Mesenchymal stem cell (in vitro differentiated cells and primary cell): Measurements from ENCODE around the gene KCNH1.
A peak's percentile ranks its signal among the peaks of the same experiment; 100 is the strongest.

Source experiments
- DNase-seq: peaks from one replicate; pipeline ENCODE4 v3.0.0-alpha.2; 2013
- H2AFZ ChIP-seq: one replicate; pipeline ENCODE4 v1.6.1; 2013; ENCODE audit warnings: low read depth, mild to moderate bottlenecking, control low read depth, inconsistent platforms, low read length, moderate library complexity
- H2AK5ac ChIP-seq: 2 replicates; pipeline ENCODE4 v1.6.1; 2013; ENCODE audit warnings: low read length, moderate library complexity, mild to moderate bottlenecking, inconsistent platforms; ENCODE audit not compliant: severe bottlenecking
- H2BK120ac ChIP-seq: one replicate; pipeline ENCODE4 v1.6.1; 2013; ENCODE audit warnings: low read depth, mild to moderate bottlenecking, inconsistent platforms, low read length, moderate library complexity
- H2BK12ac ChIP-seq, 2 experiments: one replicate each; pipeline ENCODE4 v1.6.1; 2013; ENCODE audit warnings: inconsistent platforms in 2 of 2, low read length in 2 of 2, mild to moderate bottlenecking in 2 of 2, moderate library complexity in 2 of 2, control low read depth in 1 of 2
- H2BK15ac ChIP-seq: one replicate; pipeline ENCODE4 v1.6.1; 2013; ENCODE audit warnings: mild to moderate bottlenecking, low read depth, inconsistent platforms; ENCODE audit not compliant: poor library complexity, severe bottlenecking
- H2BK5ac ChIP-seq: 2 replicates; pipeline ENCODE4 v1.6.1; 2013; ENCODE audit warnings: low read depth, mild to moderate bottlenecking, low read length, control low read depth, inconsistent platforms; ENCODE audit not compliant: poor library complexity, severe bottlenecking
- H3K14ac ChIP-seq, 2 experiments: one replicate each; pipeline ENCODE4 v1.6.1; 2013; ENCODE audit warnings: inconsistent platforms in 2 of 2, low read length in 2 of 2, control low read depth in 1 of 2, mild to moderate bottlenecking in 1 of 2, moderate library complexity in 1 of 2
- H3K18ac ChIP-seq, 2 experiments: one replicate each; pipeline ENCODE4 v1.6.1; 2013; ENCODE audit warnings: inconsistent platforms in 2 of 2, low read length in 2 of 2, control low read depth in 1 of 2, low read depth in 1 of 2, mild to moderate bottlenecking in 1 of 2
- H3K23ac ChIP-seq, 2 experiments: one replicate each; pipeline ENCODE4 v1.6.1; 2013; ENCODE audit warnings: inconsistent platforms in 2 of 2, low read length in 2 of 2, mild to moderate bottlenecking in 2 of 2, moderate library complexity in 2 of 2, control low read depth in 1 of 2
- H3K27ac ChIP-seq: 2 replicates; pipeline ENCODE4 v1.5.1; 2013; ENCODE audit warnings: mild to moderate bottlenecking, moderate library complexity, low read length, control low read depth, inconsistent platforms; ENCODE audit not compliant: poor library complexity, severe bottlenecking
- H3K27me3 ChIP-seq, 2 experiments: 2 replicates each; pipeline versions ENCODE4 v1.6.1 to v1.7.0; 2013; ENCODE audit warnings: low read length in 2 of 2, mild to moderate bottlenecking in 2 of 2, moderate library complexity in 2 of 2, control low read depth in 1 of 2, inconsistent platforms in 1 of 2; ENCODE audit not compliant: control insufficient read depth in 1 of 2, insufficient read depth in 1 of 2
- H3K36me3 ChIP-seq, 2 experiments: 2 replicates each; pipeline versions ENCODE4 v1.6.1 to v1.7.0; 2013; ENCODE audit warnings: low read length in 2 of 2, control low read depth in 1 of 2, inconsistent platforms in 1 of 2, low read depth in 1 of 2, mild to moderate bottlenecking in 1 of 2; ENCODE audit not compliant: insufficient read depth in 2 of 2, control insufficient read depth in 1 of 2
- H3K4ac ChIP-seq, 2 experiments: one replicate each; pipeline ENCODE4 v1.6.1; 2013; ENCODE audit warnings: inconsistent platforms in 2 of 2, low read length in 2 of 2, mild to moderate bottlenecking in 2 of 2, moderate library complexity in 2 of 2, control low read depth in 1 of 2, low read depth in 1 of 2
- H3K4me1 ChIP-seq: 2 replicates; pipeline ENCODE4 v1.6.1; 2013; ENCODE audit warnings: low read depth, low read length, control low read depth; ENCODE audit not compliant: control insufficient read depth, insufficient read depth
- H3K4me2 ChIP-seq: 2 replicates; pipeline ENCODE4 v1.6.1; 2013; ENCODE audit warnings: low read length, mild to moderate bottlenecking, inconsistent platforms; ENCODE audit not compliant: poor library complexity, severe bottlenecking
- H3K4me3 ChIP-seq, 2 experiments: 2 replicates each; pipeline versions ENCODE4 v1.5.1 to v1.7.0; 2013; ENCODE audit warnings: low read length in 2 of 2, mild to moderate bottlenecking in 2 of 2, control low read depth in 1 of 2, low read depth in 1 of 2; ENCODE audit not compliant: insufficient read depth in 1 of 2
- H3K79me1 ChIP-seq: replicated peaks from 2 replicates; pipeline ENCODE4 v1.6.1; 2013; ENCODE audit warnings: mild to moderate bottlenecking, control low read depth, low read length, inconsistent platforms; ENCODE audit not compliant: poor library complexity, severe bottlenecking
- H3K9ac ChIP-seq: 2 replicates; pipeline ENCODE4 v1.7.0; 2013; ENCODE audit warnings: mild to moderate bottlenecking, low read length, moderate library complexity
- H3K9me3 ChIP-seq: 2 replicates; pipeline ENCODE4 v1.7.0; 2013; ENCODE audit warnings: mild to moderate bottlenecking, low read length; ENCODE audit not compliant: control insufficient read depth
- H4K8ac ChIP-seq: one replicate; pipeline ENCODE4 v1.6.1; 2013; ENCODE audit warnings: inconsistent platforms, mild to moderate bottlenecking, low read length, moderate library complexity
- H4K91ac ChIP-seq: one replicate; pipeline ENCODE4 v1.6.1; 2013; ENCODE audit warnings: mild to moderate bottlenecking, low read length, inconsistent platforms
- WGBS: methylation state at CpG from one replicate; pipeline ENCODE4 v1.1.7; 2013; ENCODE audit warnings: mixed read lengths; 5-methylcytosine and 5-hydroxymethylcytosine counted together

Gene KCNH1

GRCh38 chr1:210981490-210981889, 152.5 kb downstream of the KCNH1 start:
- Histone ChIP-seq H3K9ac (no peak overlapping the region), H3K36me3 (no peaks in the 10 kb centered on the region), H3K4me2 (no peak overlapping the region), H3K4me3 (no peak overlapping the region), H2BK5ac (no peak overlapping the region), H2BK12ac (no peak overlapping the region), H2AFZ (no peak overlapping the region), H3K14ac (no peak overlapping the region), H3K4ac (no peak overlapping the region), H2BK15ac (no peak overlapping the region), H3K23ac (no peak overlapping the region), H3K79me1 (no peaks in the 10 kb centered on the region), H3K9me3 (peaks cover 5% of the 10 kb centered on the region), H2AK5ac (no peak overlapping the region), H3K27ac (no peak overlapping the region), H3K4me1 (peaks cover 4% of the 10 kb centered on the region), H4K91ac (no peak overlapping the region), H4K8ac (no peak overlapping the region), H3K27me3 (no peaks in the 10 kb centered on the region), H3K18ac (no peak overlapping the region), H2BK120ac (no peak overlapping the region)
- DNase-seq = no peak
- WGBS = no CpG with 5 or more reads among the region's 1 CpG

GRCh38 chr1:210980082-210980481, 153.9 kb downstream of the KCNH1 start:
- Histone ChIP-seq H3K36me3 (no peaks in the 10 kb centered on the region), H3K9ac (no peak overlapping the region), H4K8ac (no peak overlapping the region), H2BK12ac (no peak overlapping the region), H3K4me3 (no peak overlapping the region), H2BK120ac (no peak overlapping the region), H2BK15ac (no peak overlapping the region), H3K4me1 (peaks cover 4% of the 10 kb centered on the region), H3K4ac (no peak overlapping the region), H2AK5ac (no peak overlapping the region), H2AFZ (no peak overlapping the region), H3K23ac (no peak overlapping the region), H3K79me1 (no peaks in the 10 kb centered on the region), H3K14ac (no peak overlapping the region), H2BK5ac (no peak overlapping the region), H3K27ac (no peak overlapping the region), H3K9me3 (peaks cover 5% of the 10 kb centered on the region), H3K4me2 (no peak overlapping the region), H3K27me3 (no peaks in the 10 kb centered on the region), H4K91ac (no peak overlapping the region), H3K18ac (no peak overlapping the region)
- DNase-seq = no peak

GRCh38 chr1:210978974-210979354, 155.0 kb downstream of the KCNH1 start:
- no peak overlapping the region for H2BK5ac ChIP-seq
- H2AFZ ChIP-seq = no peak overlapping the region
- H4K91ac ChIP-seq = no peak overlapping the region
- H4K8ac ChIP-seq = no peak overlapping the region
- 62% methylated on average over 1 of the region's 3 CpGs for WGBS
- no peaks in the 10 kb centered on the region for H3K79me1 ChIP-seq
- peak overlapping the region; percentile 4 for H2AK5ac ChIP-seq
- H3K18ac ChIP-seq = no peak overlapping the region
- no peak overlapping the region for H3K4me2 ChIP-seq
- no peak overlapping the region for H2BK12ac ChIP-seq
- H3K9ac ChIP-seq = no peak overlapping the region
- no peaks in the 10 kb centered on the region for H3K27me3 ChIP-seq
- no peak overlapping the region for H3K14ac ChIP-seq
- no peaks in the 10 kb centered on the region for H3K36me3 ChIP-seq
- H3K9me3 ChIP-seq = peaks cover 5% of the 10 kb centered on the region
- no peak overlapping the region for H2BK120ac ChIP-seq
- no peak overlapping the region for H3K4ac ChIP-seq
- H3K4me3 ChIP-seq = no peak overlapping the region
- DNase-seq = no peak
- no peak overlapping the region for H3K23ac ChIP-seq
- H3K27ac ChIP-seq = peak overlapping the region; percentile 96
- H3K4me1 ChIP-seq = peaks cover 4% of the 10 kb centered on the region
- H2BK15ac ChIP-seq = no peak overlapping the region

- Histone ChIP-seq H3K14ac (no peak overlapping the region), H2BK120ac (no peak overlapping the region), H3K18ac (no peak overlapping the region), H3K27ac (peak overlapping the region; percentile 96), H3K4me2 (no peak overlapping the region), H3K9me3 (peaks cover 5% of the 10 kb centered on the region), H3K27me3 (no peaks in the 10 kb centered on the region), H3K9ac (no peak overlapping the region), H2AFZ (no peak overlapping the region), H2AK5ac (peak overlapping the region; percentile 4), H3K79me1 (no peaks in the 10 kb centered on the region), H3K36me3 (no peaks in the 10 kb centered on the region), H4K91ac (no peak overlapping the region), H3K4me1 (peaks cover 4% of the 10 kb centered on the region), H3K4me3 (no peak overlapping the region), H3K23ac (no peak overlapping the region), H2BK5ac (no peak overlapping the region), H2BK12ac (no peak overlapping the region), H3K4ac (no peak overlapping the region), H2BK15ac (no peak overlapping the region), H4K8ac (no peak overlapping the region)
- no peak for DNase-seq
- whole genome bisulfite sequencing = 87% methylated on average over 2 of the region's 6 CpGs
Measured at GRCh38 chr1:210978316-210978973, 155.5 kb downstream of the KCNH1 start.
